SK-N-SH (cell line): ENCODE results near the gene ASMTL. TPM values are rescaled to one million over a fixed set of nuclear protein-coding genes. Genes with fewer than 3 reads are reported as not detected.

Experiments used
- CTCF ChIA-PET: fragments of 300-600, 350-600 bp; formaldehyde crosslinking; extraction: SDS; loops from one replicate; lab custom pipeline; 2021; lab: Yijun Ruan, JAX
- POLR2A ChIA-PET: fragments of 350-600 bp; sonication (Branson Sonifier 250); formaldehyde crosslinking; extraction: SDS; loops from one replicate; lab custom pipeline; 2020; ENCODE audit warnings: antibody characterized with exemption, inconsistent platforms; lab: Yijun Ruan, JAX
- DNase-seq: peaks from one replicate; pipeline ENCODE4 v3.0.0; 2012
- H2AFZ ChIP-seq: fragments of 200-600 bp; sonication (generic); 2 replicates; pipeline ENCODE4 v1.8.1; 2016; ENCODE audit warnings: antibody characterized with exemption, mild to moderate bottlenecking, low read depth
- H3F3A ChIP-seq: fragments of 200-600 bp; sonication (generic); replicated peaks from 2 replicates; pipeline ENCODE3; 2016; ENCODE audit warnings: antibody characterized with exemption, mild to moderate bottlenecking; ENCODE audit not compliant: insufficient read depth
- H3K27ac ChIP-seq, 2 experiments: fragments of 200-500 bp in 1 of 2; fragments of 200-600 bp in 1 of 2; sonication (Bioruptor generic) in 1 of 2; sonication (generic), shearing (Covaris generic) in 1 of 2; 2 replicates each; pipeline versions ENCODE4 v1.5.1 to v1.6.1; 2014 to 2016; ENCODE audit warnings: low read depth in 2 of 2, inconsistent platforms in 1 of 2, low read length in 1 of 2, mild to moderate bottlenecking in 1 of 2, mixed read lengths in 1 of 2
- H3K27me3 ChIP-seq: fragments of 200-600 bp; sonication (generic), shearing (Covaris generic); 2 replicates; pipeline ENCODE4 v1.6.1; 2016; ENCODE audit warnings: mixed run types; ENCODE audit not compliant: insufficient read depth
- H3K36me3 ChIP-seq, 2 experiments: fragments of 200-500 bp in 1 of 2; fragments of 200-600 bp in 1 of 2; sonication (Bioruptor generic) in 1 of 2; sonication (generic) in 1 of 2; replicated peaks in 1 of 2; 2 replicates each; pipeline versions ENCODE3 to v1.5.1; 2014 to 2016; ENCODE audit warnings: low read length in 1 of 2, mild to moderate bottlenecking in 1 of 2; ENCODE audit not compliant: insufficient read depth in 2 of 2, control insufficient read depth in 1 of 2
- H3K4me1 ChIP-seq, 2 experiments: fragments of 200-500 bp in 1 of 2; fragments of 200-600 bp in 1 of 2; sonication (Bioruptor generic) in 1 of 2; sonication (generic), shearing (Covaris generic) in 1 of 2; 2 replicates each; pipeline versions ENCODE4 v1.5.1 to v1.6.1; 2014 to 2016; ENCODE audit warnings: low read depth in 1 of 2, low read length in 1 of 2, mixed run types in 1 of 2; ENCODE audit not compliant: insufficient read depth in 2 of 2, control insufficient read depth in 1 of 2
- H3K4me2 ChIP-seq: fragments of 200-600 bp; sonication (generic), shearing (Covaris generic); 2 replicates; pipeline ENCODE4 v1.6.1; 2017; ENCODE audit warnings: mixed run types
- H3K4me3 ChIP-seq, 2 experiments: fragments of 200-500 bp in 1 of 2; fragments of 200-600 bp in 1 of 2; sonication (Bioruptor generic) in 1 of 2; sonication (generic), shearing (Covaris generic) in 1 of 2; 2 replicates each; pipeline versions ENCODE4 v1.5.1 to v1.8.1; 2014 to 2016; ENCODE audit warnings: low read depth in 2 of 2, inconsistent platforms in 1 of 2, low read length in 1 of 2, mild to moderate bottlenecking in 1 of 2, mixed read lengths in 1 of 2, moderate library complexity in 1 of 2
- H3K79me2 ChIP-seq: fragments of 200-600 bp; sonication (generic); 2 replicates; pipeline ENCODE4 v1.8.1; 2017; ENCODE audit warnings: mild to moderate bottlenecking; ENCODE audit not compliant: insufficient read depth
- H3K9ac ChIP-seq: fragments of 200-600 bp; sonication (generic); 2 replicates; pipeline ENCODE4 v1.6.1; 2017; ENCODE audit warnings: mixed run types
- H3K9me2 ChIP-seq: fragments of 200-600 bp; sonication (generic); 2 replicates; pipeline ENCODE4 v1.6.1; 2017; ENCODE audit warnings: mixed run types
- H3K9me3 ChIP-seq: fragments of 200-600 bp; sonication (generic); 2 replicates; pipeline ENCODE4 v1.6.1; 2017; ENCODE audit warnings: mixed run types, mild to moderate bottlenecking, moderate library complexity
- H4K20me1 ChIP-seq: fragments of 200-600 bp; sonication (generic); 2 replicates; pipeline ENCODE4 v1.6.1; 2017; ENCODE audit warnings: mild to moderate bottlenecking, mixed run types; ENCODE audit not compliant: insufficient read depth
- EP300 ChIP-seq, 2 experiments: IDR thresholded peaks; 2 replicates each; pipeline versions ENCODE4 v1.4.0 to v1.6.1; 2012; ENCODE audit warnings: borderline replicate concordance in 1 of 2, low read depth in 1 of 2, low read length in 1 of 2
- JUND ChIP-seq: IDR thresholded peaks from 2 replicates; pipeline ENCODE4 v1.4.0; 2012
- MEF2A ChIP-seq: IDR thresholded peaks from 2 replicates; pipeline ENCODE4 v1.4.0; 2012; ENCODE audit warnings: low read depth, borderline replicate concordance
- NFIC ChIP-seq: IDR thresholded peaks from 2 replicates; pipeline ENCODE4 v1.4.0; 2012; ENCODE audit warnings: borderline replicate concordance
- RCOR1 ChIP-seq: fragments of 150-350 bp; IDR thresholded peaks from 2 replicates; pipeline ENCODE4 v1.6.1; 2017; ENCODE audit warnings: antibody characterized with exemption, low read length
- RFX5 ChIP-seq: IDR thresholded peaks from 2 replicates; pipeline ENCODE4 v1.6.1; 2012; ENCODE audit warnings: mild to moderate bottlenecking, improper control_type of control experiment, low read length
- TCF12 ChIP-seq: IDR thresholded peaks from 2 replicates; pipeline ENCODE4 v1.4.0; 2012
- TEAD4 ChIP-seq: IDR thresholded peaks from 2 replicates; pipeline ENCODE4 v1.4.0; 2012; ENCODE audit warnings: mild to moderate bottlenecking, borderline replicate concordance; ENCODE audit not compliant: insufficient read depth
- WGBS: methylation state at CpG from one replicate; pipeline ENCODE4 v1.1.6; 2017; ENCODE audit warnings: low lambda C conversion rate; 5-methylcytosine and 5-hydroxymethylcytosine counted together
- polyA plus RNA-seq, 3 experiments: library from polyadenylated mRNA; depleted of rRNA; stranded (reverse); fragments of >200 nt; gene quantifications; 2 replicates each; pipeline ENCODE4 v1.2.3, GENCODE V29; 2012
- TF ChIP-seq, protein P1 (sequence below): IDR thresholded peaks from 2 replicates; pipeline ENCODE4 v1.6.1; 2012; ENCODE audit warnings: mild to moderate bottlenecking, low read depth, low read length, moderate library complexity
- TF ChIP-seq, protein P2 (sequence below): IDR thresholded peaks from 2 replicates; pipeline ENCODE4 v1.4.0; 2012; ENCODE audit warnings: low read depth
- TF ChIP-seq, protein P3 (sequence below): fragments of 150-350 bp; IDR thresholded peaks from 2 replicates; pipeline ENCODE4 v1.6.1; 2016; ENCODE audit warnings: mild to moderate bottlenecking, low read depth, low read length
- TF ChIP-seq, protein P4 (sequence below): fragments of 150-350 bp; IDR thresholded peaks from 2 replicates; pipeline ENCODE4 v1.6.1; 2017; ENCODE audit warnings: antibody characterized with exemption, low read length, low read depth, borderline replicate concordance
- TF ChIP-seq, protein P5 (sequence below): IDR thresholded peaks from 2 replicates; pipeline ENCODE4 v1.4.0; 2012; ENCODE audit warnings: low read depth, borderline replicate concordance

ASMTL gene
- polyA plus RNA-seq, 1 of the 3 experiments (the other 2 are of a cell fraction) = 37.7 TPM

DNA sequence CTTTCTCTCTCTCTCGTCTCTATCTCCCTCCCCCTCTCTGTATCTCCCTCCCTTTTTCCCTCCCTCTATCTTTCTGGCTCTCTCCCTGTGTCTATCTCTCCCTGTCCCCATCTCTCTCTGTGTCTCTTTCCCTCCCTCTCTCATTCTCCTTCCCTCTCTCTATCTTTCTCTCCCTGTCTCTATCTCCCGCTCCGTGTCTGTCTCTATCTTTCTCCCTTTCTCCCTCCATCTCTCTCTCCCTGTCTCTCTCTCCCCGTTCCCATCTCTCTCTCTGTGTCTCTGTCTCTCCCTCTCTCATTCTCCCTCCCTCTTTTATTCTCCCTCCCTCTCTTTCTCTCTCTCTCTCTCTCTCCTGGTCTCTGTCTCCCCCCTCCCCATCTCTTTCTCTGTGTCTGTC, 93.2 kb downstream of the ASMTL start:
- no peak overlapping the region for H3K27ac ChIP-seq
- no peaks in the 10 kb centered on the region for H3K9me3 ChIP-seq
- WGBS = 41% methylated on average over 4 of the region's 4 CpGs
- H3K4me1 ChIP-seq = no peaks in the 10 kb centered on the region
- H3K9ac ChIP-seq = no peak overlapping the region
- no peaks in the 10 kb centered on the region for H4K20me1 ChIP-seq
- H3K9me2 ChIP-seq = no peaks in the 10 kb centered on the region
- TF ChIP-seq EP300 (IDR thresholded peaks at IDR 0.05; ENCODE audit: borderline replicate concordance in 1 of 2, low read depth in 1 of 2, low read length in 1 of 2) (no peak), JUND (no peak), TEAD4 (no peak), MEF2A (no peak), TCF12 (no peak), NFIC (no peak), RFX5 (no peak), RCOR1 (no peak)
- TF ChIP-seq, protein P1, sequence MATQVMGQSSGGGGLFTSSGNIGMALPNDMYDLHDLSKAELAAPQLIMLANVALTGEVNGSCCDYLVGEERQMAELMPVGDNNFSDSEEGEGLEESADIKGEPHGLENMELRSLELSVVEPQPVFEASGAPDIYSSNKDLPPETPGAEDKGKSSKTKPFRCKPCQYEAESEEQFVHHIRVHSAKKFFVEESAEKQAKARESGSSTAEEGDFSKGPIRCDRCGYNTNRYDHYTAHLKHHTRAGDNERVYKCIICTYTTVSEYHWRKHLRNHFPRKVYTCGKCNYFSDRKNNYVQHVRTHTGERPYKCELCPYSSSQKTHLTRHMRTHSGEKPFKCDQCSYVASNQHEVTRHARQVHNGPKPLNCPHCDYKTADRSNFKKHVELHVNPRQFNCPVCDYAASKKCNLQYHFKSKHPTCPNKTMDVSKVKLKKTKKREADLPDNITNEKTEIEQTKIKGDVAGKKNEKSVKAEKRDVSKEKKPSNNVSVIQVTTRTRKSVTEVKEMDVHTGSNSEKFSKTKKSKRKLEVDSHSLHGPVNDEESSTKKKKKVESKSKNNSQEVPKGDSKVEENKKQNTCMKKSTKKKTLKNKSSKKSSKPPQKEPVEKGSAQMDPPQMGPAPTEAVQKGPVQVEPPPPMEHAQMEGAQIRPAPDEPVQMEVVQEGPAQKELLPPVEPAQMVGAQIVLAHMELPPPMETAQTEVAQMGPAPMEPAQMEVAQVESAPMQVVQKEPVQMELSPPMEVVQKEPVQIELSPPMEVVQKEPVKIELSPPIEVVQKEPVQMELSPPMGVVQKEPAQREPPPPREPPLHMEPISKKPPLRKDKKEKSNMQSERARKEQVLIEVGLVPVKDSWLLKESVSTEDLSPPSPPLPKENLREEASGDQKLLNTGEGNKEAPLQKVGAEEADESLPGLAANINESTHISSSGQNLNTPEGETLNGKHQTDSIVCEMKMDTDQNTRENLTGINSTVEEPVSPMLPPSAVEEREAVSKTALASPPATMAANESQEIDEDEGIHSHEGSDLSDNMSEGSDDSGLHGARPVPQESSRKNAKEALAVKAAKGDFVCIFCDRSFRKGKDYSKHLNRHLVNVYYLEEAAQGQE = no peak
- TF ChIP-seq, protein P2, sequence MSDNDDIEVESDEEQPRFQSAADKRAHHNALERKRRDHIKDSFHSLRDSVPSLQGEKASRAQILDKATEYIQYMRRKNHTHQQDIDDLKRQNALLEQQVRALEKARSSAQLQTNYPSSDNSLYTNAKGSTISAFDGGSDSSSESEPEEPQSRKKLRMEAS = no peak
- TF ChIP-seq, protein P3, sequence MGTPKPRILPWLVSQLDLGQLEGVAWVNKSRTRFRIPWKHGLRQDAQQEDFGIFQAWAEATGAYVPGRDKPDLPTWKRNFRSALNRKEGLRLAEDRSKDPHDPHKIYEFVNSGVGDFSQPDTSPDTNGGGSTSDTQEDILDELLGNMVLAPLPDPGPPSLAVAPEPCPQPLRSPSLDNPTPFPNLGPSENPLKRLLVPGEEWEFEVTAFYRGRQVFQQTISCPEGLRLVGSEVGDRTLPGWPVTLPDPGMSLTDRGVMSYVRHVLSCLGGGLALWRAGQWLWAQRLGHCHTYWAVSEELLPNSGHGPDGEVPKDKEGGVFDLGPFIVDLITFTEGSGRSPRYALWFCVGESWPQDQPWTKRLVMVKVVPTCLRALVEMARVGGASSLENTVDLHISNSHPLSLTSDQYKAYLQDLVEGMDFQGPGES = no peak
- TF ChIP-seq, protein P4, sequence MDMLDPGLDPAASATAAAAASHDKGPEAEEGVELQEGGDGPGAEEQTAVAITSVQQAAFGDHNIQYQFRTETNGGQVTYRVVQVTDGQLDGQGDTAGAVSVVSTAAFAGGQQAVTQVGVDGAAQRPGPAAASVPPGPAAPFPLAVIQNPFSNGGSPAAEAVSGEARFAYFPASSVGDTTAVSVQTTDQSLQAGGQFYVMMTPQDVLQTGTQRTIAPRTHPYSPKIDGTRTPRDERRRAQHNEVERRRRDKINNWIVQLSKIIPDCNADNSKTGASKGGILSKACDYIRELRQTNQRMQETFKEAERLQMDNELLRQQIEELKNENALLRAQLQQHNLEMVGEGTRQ = no peak
- TF ChIP-seq, protein P5, sequence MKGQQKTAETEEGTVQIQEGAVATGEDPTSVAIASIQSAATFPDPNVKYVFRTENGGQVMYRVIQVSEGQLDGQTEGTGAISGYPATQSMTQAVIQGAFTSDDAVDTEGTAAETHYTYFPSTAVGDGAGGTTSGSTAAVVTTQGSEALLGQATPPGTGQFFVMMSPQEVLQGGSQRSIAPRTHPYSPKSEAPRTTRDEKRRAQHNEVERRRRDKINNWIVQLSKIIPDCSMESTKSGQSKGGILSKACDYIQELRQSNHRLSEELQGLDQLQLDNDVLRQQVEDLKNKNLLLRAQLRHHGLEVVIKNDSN = no peak
- peaks cover 7% of the 10 kb centered on the region; the same call in 1 of the 2 replicates for H3K27me3 ChIP-seq
- no peak for DNase-seq
- no peaks in the 10 kb centered on the region for H3K79me2 ChIP-seq
- ChIA-PET POLR2A (no interaction called here), CTCF (no interaction called here)
- no peaks in the 10 kb centered on the region for H3F3A ChIP-seq
- no peak overlapping the region for H3K4me2 ChIP-seq
- no peaks in the 10 kb centered on the region for H3K36me3 ChIP-seq
- H2AFZ ChIP-seq = no peak overlapping the region
- no peak overlapping the region for H3K4me3 ChIP-seq
